SK-N-SH (cell line): ENCODE measurements around the gene ABCA7.
"Not testable (repeated sequence)": the region's sequence is repeated elsewhere in the genome, so short reads cannot be mapped to it uniquely, and the experiment has no call there.

ENCODE experiments used
- CHD2 ChIP-seq: fragments of 150-350 bp; IDR thresholded peaks from 2 replicates; pipeline ENCODE4 v1.6.1; 2018; ENCODE audit warnings: low read length; ENCODE audit not compliant: partially characterized antibody
- CTCF ChIP-seq: fragments of 200-600 bp; sonication (generic); IDR thresholded peaks from 2 replicates; pipeline ENCODE4 v1.6.1; 2017; ENCODE audit warnings: antibody characterized with exemption, mild to moderate bottlenecking, moderate library complexity
- EP300 ChIP-seq, 2 experiments: IDR thresholded peaks; 2 replicates each; pipeline versions ENCODE4 v1.4.0 to v1.6.1; 2012; ENCODE audit warnings: borderline replicate concordance in 1 of 2, low read depth in 1 of 2, low read length in 1 of 2
- FOSL2 ChIP-seq: IDR thresholded peaks from 2 replicates; pipeline ENCODE4 v1.4.0; 2012; ENCODE audit warnings: low read depth, mild to moderate bottlenecking, moderate library complexity, borderline replicate concordance
- FOXJ3 ChIP-seq: sonication (generic); formaldehyde crosslinking; IDR thresholded peaks from 2 replicates; pipeline ENCODE4 v1.5.1; 2020; ENCODE audit warnings: mild to moderate bottlenecking, missing genetic modification reagents
- GABPA ChIP-seq: IDR thresholded peaks from 2 replicates; pipeline ENCODE4 v1.4.0; 2012; ENCODE audit warnings: low read depth, mild to moderate bottlenecking
- MXI1 ChIP-seq: IDR thresholded peaks from 2 replicates; pipeline ENCODE4 v1.6.1; 2012; ENCODE audit warnings: mild to moderate bottlenecking, low read depth, low read length, improper control_type of control experiment
- NFIC ChIP-seq: IDR thresholded peaks from 2 replicates; pipeline ENCODE4 v1.4.0; 2012; ENCODE audit warnings: borderline replicate concordance
- PBX3 ChIP-seq: IDR thresholded peaks from 2 replicates; pipeline ENCODE4; 2012
- POLR2AphosphoS5 ChIP-seq: IDR thresholded peaks from 2 replicates; pipeline ENCODE4 v1.6.1; 2012; ENCODE audit warnings: low read depth, low read length
- RFX5 ChIP-seq: IDR thresholded peaks from 2 replicates; pipeline ENCODE4 v1.6.1; 2012; ENCODE audit warnings: mild to moderate bottlenecking, improper control_type of control experiment, low read length
- YY1 ChIP-seq: IDR thresholded peaks from 2 replicates; pipeline ENCODE4 v1.4.0; 2012; ENCODE audit warnings: low read depth, mild to moderate bottlenecking
- TF ChIP-seq, protein P1 (sequence below): IDR thresholded peaks from 2 replicates; pipeline ENCODE4 v1.4.0; 2012; ENCODE audit warnings: low read depth, borderline replicate concordance
- TF ChIP-seq, protein P2 (sequence below): IDR thresholded peaks from 2 replicates; pipeline ENCODE4 v1.6.1; 2012; ENCODE audit warnings: mild to moderate bottlenecking, low read depth, low read length, moderate library complexity

DNA sequence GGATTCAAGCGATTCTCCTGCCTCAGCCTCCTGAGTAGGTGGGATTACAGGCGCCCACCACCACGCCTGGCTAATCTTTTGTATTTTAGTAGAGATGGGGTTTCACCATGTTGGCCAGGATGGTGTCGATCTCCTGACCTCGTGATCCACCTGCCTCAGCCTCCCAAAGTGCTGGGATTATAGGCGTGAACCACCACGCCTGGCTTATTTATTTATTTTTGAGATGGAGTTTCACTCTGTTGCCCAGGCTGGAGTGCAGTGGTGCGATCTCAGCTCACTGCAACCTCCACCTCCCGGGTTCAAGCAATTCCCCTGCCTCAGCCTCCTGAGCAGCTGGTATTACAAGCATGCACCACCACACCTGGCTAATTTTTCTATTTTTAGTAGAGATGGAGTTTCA is 74.8 kb downstream of the ABCA7 start:
- TF ChIP-seq YY1; POLR2AphosphoS5; CHD2; CTCF; EP300 (IDR thresholded peaks at IDR 0.05; ENCODE audit: borderline replicate concordance in 1 of 2, low read depth in 1 of 2, low read length in 1 of 2); GABPA; RFX5; FOXJ3 (CRISPR knock-in tag); FOSL2; MXI1; NFIC; PBX3: not testable (repeated sequence)
- TF ChIP-seq, protein P1, sequence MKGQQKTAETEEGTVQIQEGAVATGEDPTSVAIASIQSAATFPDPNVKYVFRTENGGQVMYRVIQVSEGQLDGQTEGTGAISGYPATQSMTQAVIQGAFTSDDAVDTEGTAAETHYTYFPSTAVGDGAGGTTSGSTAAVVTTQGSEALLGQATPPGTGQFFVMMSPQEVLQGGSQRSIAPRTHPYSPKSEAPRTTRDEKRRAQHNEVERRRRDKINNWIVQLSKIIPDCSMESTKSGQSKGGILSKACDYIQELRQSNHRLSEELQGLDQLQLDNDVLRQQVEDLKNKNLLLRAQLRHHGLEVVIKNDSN: not testable (repeated sequence)
- TF ChIP-seq, protein P2, sequence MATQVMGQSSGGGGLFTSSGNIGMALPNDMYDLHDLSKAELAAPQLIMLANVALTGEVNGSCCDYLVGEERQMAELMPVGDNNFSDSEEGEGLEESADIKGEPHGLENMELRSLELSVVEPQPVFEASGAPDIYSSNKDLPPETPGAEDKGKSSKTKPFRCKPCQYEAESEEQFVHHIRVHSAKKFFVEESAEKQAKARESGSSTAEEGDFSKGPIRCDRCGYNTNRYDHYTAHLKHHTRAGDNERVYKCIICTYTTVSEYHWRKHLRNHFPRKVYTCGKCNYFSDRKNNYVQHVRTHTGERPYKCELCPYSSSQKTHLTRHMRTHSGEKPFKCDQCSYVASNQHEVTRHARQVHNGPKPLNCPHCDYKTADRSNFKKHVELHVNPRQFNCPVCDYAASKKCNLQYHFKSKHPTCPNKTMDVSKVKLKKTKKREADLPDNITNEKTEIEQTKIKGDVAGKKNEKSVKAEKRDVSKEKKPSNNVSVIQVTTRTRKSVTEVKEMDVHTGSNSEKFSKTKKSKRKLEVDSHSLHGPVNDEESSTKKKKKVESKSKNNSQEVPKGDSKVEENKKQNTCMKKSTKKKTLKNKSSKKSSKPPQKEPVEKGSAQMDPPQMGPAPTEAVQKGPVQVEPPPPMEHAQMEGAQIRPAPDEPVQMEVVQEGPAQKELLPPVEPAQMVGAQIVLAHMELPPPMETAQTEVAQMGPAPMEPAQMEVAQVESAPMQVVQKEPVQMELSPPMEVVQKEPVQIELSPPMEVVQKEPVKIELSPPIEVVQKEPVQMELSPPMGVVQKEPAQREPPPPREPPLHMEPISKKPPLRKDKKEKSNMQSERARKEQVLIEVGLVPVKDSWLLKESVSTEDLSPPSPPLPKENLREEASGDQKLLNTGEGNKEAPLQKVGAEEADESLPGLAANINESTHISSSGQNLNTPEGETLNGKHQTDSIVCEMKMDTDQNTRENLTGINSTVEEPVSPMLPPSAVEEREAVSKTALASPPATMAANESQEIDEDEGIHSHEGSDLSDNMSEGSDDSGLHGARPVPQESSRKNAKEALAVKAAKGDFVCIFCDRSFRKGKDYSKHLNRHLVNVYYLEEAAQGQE: not testable (repeated sequence)
